Measurements from ENCODE around the gene CTDSPL. TPM values are rescaled to one million over a fixed set of nuclear protein-coding genes. Genes with fewer than 3 reads are reported as not detected.
A peak's percentile ranks its signal among the peaks of the same experiment; 100 is the strongest.

Gene CTDSPL
- total and polyA plus RNA-seq, 2 of the 13 experiments (the other 11 are each of a cell fraction or from before 2014, with no cell fraction given) = 26.1 to 142 TPM

- no peak for TF ChIP-seq TEAD3 (CRISPR knock-in tag; optimal IDR thresholded peaks at IDR 0.05; ENCODE audit: borderline replicate concordance)
- no peak for TF ChIP-seq ZNF577 (CRISPR knock-in tag; IDR thresholded peaks at IDR 0.05; ENCODE audit: borderline replicate concordance, low read depth)
- TF ChIP-seq ZNF672 (CRISPR knock-in tag; IDR thresholded peaks at IDR 0.05) = no peak
- TF ChIP-seq ZNF136 (CRISPR knock-in tag; IDR thresholded peaks at IDR 0.05; ENCODE audit: low read depth) = no peak
- no peak for TF ChIP-seq ZNF335 (CRISPR knock-in tag; IDR thresholded peaks at IDR 0.05)
- no peak for TF ChIP-seq PRDM15 (CRISPR knock-in tag; IDR thresholded peaks at IDR 0.05)
- TF ChIP-seq ZNF674 (CRISPR knock-in tag; IDR thresholded peaks at IDR 0.05; ENCODE audit: low read depth) = no peak
- no peak for TF ChIP-seq ZBTB7A (CRISPR knock-in tag; IDR thresholded peaks at IDR 0.05)
Measured at GRCh38 chr3:37984596-37984995, 122.9 kb downstream of the CTDSPL start (continued).

- no TSS peak for BruUV-seq (replicated peaks)
- Histone ChIP-seq H3K4me3 (replicated peaks in 1 of 3; ENCODE audit: insufficient read depth in 1 of 3, low read depth in 2 of 3, low read length in 3 of 3) (no peak overlapping the region), H4K20me1 (ENCODE audit: insufficient read depth, low read length) (no peaks in the 10 kb centered on the region), H2AFZ (ENCODE audit: low read length) (no peak overlapping the region), H3K36me3 (replicated peaks in 1 of 2; ENCODE audit: control insufficient read depth in 1 of 2, insufficient read depth in 2 of 2, low read length in 2 of 2) (peaks cover 15 to 27% of the 10 kb centered on the region in 2 experiments), H3K9ac (ENCODE audit: insufficient read depth, low read depth, low read length) (no peak overlapping the region), H3K27me3 (ENCODE audit: control insufficient read depth in 1 of 2, insufficient read depth in 2 of 2, low read length in 2 of 2) (peaks cover 1 to 4% of the 10 kb centered on the region in 2 experiments; a peak in 4 of 5 replicates), H3K4me1 (ENCODE audit: insufficient read depth, low read length) (peaks cover 59% of the 10 kb centered on the region), H3K79me2 (ENCODE audit: insufficient read depth, low read length) (no peaks in the 10 kb centered on the region), H3K27ac (ENCODE audit: extremely low read length, insufficient read depth, low read length) (no peak overlapping the region), H3K9me3 (ENCODE audit: low read length) (no peaks in the 10 kb centered on the region), H3K4me2 (ENCODE audit: low read depth, low read length) (no peak overlapping the region)
- in situ Hi-C loops (cut with HindIII; ENCODE audit: extremely low pct_ligation_motif_present, low pct_unique_long_range_greater_than_20kb) = no loop called here
- intact Hi-C loops (cut with micrococcal nuclease; ENCODE audit: unreplicated experiment) = no loop called here
- ATAC-seq (peak; percentile 17), FAIRE-seq (no peak), DNase-seq (ENCODE audit: low spot score) (no peak)
- WGBS (ENCODE audit: low lambda C conversion rate) = 76% methylated on average over 7 of the region's 8 CpGs
- CTCF ChIA-PET (ENCODE audit: low intra/inter-chr PET ratio, low total read pairs) = no interaction called here
- POLR2A ChIA-PET = interaction anchor here (1.0 to 1.5 kb wide), 2 partner anchors 11 to 21 kb away, joined by 3 to 4 read pairs; no protein-coding TSS in a partner anchor
- TF ChIP-seq ZBTB34 (CRISPR knock-in tag; IDR thresholded peaks at IDR 0.05) (no peak), ZNF292 (CRISPR knock-in tag; IDR thresholded peaks at IDR 0.05; ENCODE audit: borderline replicate concordance, low read depth) (no peak), ZNF766 (CRISPR knock-in tag; IDR thresholded peaks at IDR 0.05; ENCODE audit: borderline replicate concordance) (no peak), RBM22 (optimal IDR thresholded peaks at IDR 0.05; ENCODE audit: low read length) (peak; percentile 60), CTCF (CRISPR knock-in tag; IDR thresholded peaks at IDR 0.05) (peak; percentile 48), ZNF644 (CRISPR knock-in tag; IDR thresholded peaks at IDR 0.05; ENCODE audit: low read depth) (0 out of 2 replicates have a peak, but pooled peaks have one; percentile 45), ZNF484 (CRISPR knock-in tag; IDR thresholded peaks at IDR 0.05; ENCODE audit: borderline replicate concordance, low read depth) (no peak), KDM2A (CRISPR knock-in tag; IDR thresholded peaks at IDR 0.05; ENCODE audit: borderline replicate concordance, low read depth) (peak; percentile 44; the same call in 1 of the 2 replicates), ZNF589 (CRISPR knock-in tag; conservative IDR thresholded peaks at IDR 0.05) (no peak)
Measured at GRCh38 chr3:37985637-37986320, 124.1 kb downstream of the CTDSPL start.

Measured in HepG2 (cell line).